Measurements from ENCODE around the gene LSM7. TPM values are rescaled to one million over a fixed set of nuclear protein-coding genes. Genes with fewer than 3 reads are reported as not detected.

Gene LSM7
- total RNA-seq, 6 experiments from 2014 or later, result 92.1 to 137 (median 118) TPM

- Mint-ChIP-seq H3K9me3 (peaks cover 10% of the 10 kb centered on the region; the same call in 1 of the 2 replicates), H3K36me3 (ENCODE audit: low read depth) (peaks cover 11% of the 10 kb centered on the region), H3K4me1 (ENCODE audit: low read depth) (peaks cover 10% of the 10 kb centered on the region), H3K4me3 (no peak overlapping the region), H3K27ac (no peak overlapping the region), H3K27me3 (ENCODE audit: insufficient read depth) (peaks cover 2% of the 10 kb centered on the region)
- no peak for DNase-seq
- TF ChIP-seq, protein P1, sequence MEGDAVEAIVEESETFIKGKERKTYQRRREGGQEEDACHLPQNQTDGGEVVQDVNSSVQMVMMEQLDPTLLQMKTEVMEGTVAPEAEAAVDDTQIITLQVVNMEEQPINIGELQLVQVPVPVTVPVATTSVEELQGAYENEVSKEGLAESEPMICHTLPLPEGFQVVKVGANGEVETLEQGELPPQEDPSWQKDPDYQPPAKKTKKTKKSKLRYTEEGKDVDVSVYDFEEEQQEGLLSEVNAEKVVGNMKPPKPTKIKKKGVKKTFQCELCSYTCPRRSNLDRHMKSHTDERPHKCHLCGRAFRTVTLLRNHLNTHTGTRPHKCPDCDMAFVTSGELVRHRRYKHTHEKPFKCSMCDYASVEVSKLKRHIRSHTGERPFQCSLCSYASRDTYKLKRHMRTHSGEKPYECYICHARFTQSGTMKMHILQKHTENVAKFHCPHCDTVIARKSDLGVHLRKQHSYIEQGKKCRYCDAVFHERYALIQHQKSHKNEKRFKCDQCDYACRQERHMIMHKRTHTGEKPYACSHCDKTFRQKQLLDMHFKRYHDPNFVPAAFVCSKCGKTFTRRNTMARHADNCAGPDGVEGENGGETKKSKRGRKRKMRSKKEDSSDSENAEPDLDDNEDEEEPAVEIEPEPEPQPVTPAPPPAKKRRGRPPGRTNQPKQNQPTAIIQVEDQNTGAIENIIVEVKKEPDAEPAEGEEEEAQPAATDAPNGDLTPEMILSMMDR (IDR thresholded peaks at IDR 0.05), result no peak
Measured at GRCh38 chr19:2334426-2334825, 6.0 kb upstream of the LSM7 start.

DNA sequence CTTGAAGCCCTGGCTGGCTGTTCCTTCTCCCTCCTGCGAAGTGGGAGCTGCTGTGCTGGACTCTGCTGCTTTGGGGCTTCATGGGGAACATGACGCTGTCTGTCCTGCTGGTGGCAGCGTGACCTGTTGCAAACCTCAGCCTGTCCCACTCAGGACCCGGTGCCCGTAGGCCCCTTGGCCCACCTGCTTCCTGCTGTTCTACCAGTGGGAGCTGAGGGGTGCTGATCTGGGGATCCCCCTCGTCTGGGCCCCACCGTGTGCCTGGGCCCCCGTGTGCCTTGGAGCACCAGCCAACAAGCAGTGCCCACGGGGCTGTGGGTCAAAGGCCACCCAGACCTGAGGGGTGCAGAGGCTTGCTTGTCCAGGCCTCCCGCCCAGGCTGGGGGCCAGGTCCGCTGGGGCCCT is 5.4 kb upstream of the LSM7 start:
- Mint-ChIP-seq H3K4me1 (ENCODE audit: low read depth) (peaks cover 14% of the 10 kb centered on the region), H3K4me3 (no peak overlapping the region), H3K36me3 (ENCODE audit: low read depth) (peaks cover 16% of the 10 kb centered on the region), H3K27me3 (ENCODE audit: insufficient read depth) (peaks cover 4% of the 10 kb centered on the region), H3K9me3 (peaks cover 10% of the 10 kb centered on the region; the same call in 1 of the 2 replicates), H3K27ac (no peak overlapping the region; the same call in 1 of the 2 replicates)
- DNase-seq, result no peak
- TF ChIP-seq, protein P1 (IDR thresholded peaks at IDR 0.05), result no peak; the same call in 1 of the 2 replicates

DNA sequence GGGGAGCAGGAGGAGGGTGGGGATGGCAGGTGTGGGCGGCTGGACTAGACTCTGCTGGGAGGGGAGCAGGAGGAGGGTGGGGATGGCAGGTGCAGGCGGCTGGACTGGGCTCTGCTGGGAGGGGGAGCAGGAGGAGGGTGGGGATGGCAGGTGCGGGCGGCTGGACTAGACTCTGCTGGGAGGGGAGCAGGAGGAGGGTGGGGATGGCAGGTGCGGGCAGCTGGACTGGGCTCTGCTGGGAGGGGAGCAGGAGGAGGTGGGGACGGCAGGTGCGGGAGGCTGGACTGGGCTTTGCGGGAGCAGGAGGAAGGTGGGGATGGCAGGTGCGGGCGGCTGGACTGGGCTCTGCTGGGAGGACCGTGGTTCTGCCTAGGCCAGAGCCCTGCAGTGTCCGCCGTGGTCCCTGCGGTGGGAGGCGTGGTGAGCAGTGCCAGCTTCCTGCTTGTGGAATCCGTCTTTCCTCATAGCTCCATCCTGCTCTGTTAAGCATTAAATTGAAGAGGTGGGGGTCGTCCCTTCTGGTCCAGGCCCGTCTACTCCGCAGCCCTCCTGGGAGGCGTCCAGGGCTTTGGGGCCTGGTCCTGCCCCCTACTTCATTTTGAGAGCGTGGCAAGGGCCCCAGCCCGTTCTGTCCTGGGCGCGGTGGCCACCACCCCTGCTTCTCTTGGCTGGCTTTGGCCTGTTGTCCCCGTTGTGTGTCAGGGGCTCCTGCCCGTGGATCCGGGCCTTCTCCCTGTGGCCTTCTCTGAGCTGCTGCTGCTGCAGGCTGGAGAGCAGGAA is 4.8 kb upstream of the LSM7 start:
- H3K27me3 Mint-ChIP-seq (ENCODE audit: insufficient read depth), result peaks cover 6% of the 10 kb centered on the region
- peaks cover 19% of the 10 kb centered on the region for H3K36me3 Mint-ChIP-seq (ENCODE audit: low read depth)
- TF ChIP-seq, protein P1 (IDR thresholded peaks at IDR 0.05), result no peak
- no peak for DNase-seq
- H3K4me1 Mint-ChIP-seq (ENCODE audit: low read depth), result peaks cover 14% of the 10 kb centered on the region
- no peak overlapping the region for H3K4me3 Mint-ChIP-seq
- peaks cover 10% of the 10 kb centered on the region; the same call in 1 of the 2 replicates for H3K9me3 Mint-ChIP-seq
- no peak overlapping the region; the same call in 1 of the 2 replicates for H3K27ac Mint-ChIP-seq

DNA sequence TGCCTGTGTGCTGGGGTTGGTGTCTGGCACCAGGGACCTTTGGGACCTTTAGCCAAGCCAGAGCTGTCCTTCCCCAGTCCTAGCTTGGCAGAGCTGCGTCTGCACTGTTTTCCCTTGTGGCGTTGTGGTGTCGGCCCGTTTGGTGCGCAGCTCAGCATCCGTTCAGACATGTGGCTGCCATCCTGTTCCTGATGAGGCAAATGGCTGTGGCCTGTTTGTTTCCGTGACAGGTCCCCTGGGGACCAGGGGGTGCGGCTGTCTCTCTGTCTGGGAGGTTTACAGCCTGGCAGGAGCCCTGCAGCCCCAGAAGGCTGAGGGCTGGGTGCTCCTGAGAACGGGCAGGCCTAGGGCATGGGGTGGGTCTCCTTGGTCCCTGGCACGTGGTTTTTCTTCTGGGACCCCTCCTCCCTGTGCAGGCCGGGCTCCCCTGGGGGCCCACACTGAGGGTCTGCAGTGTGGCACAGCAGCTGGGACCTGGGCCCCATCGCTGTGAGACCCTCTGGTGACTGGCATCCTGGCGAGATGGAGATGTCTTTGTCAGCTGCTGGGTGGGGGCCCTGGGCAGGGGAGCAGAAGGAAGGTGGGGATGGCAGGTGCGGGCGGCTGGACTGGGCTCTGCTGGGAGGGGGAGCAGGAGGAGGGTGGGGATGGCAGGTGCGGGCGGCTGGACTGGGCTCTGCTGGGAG is 4.1 kb upstream of the LSM7 start:
- DNase-seq, result no peak
- H3K27ac Mint-ChIP-seq, result no peak overlapping the region
- TF ChIP-seq, protein P1 (IDR thresholded peaks at IDR 0.05), result no peak
- peaks cover 10% of the 10 kb centered on the region; the same call in 1 of the 2 replicates for H3K9me3 Mint-ChIP-seq
- peaks cover 10% of the 10 kb centered on the region for H3K27me3 Mint-ChIP-seq (ENCODE audit: insufficient read depth)
- peaks cover 18% of the 10 kb centered on the region for H3K4me1 Mint-ChIP-seq (ENCODE audit: low read depth)
- peaks cover 25% of the 10 kb centered on the region for H3K36me3 Mint-ChIP-seq (ENCODE audit: low read depth)
- H3K4me3 Mint-ChIP-seq, result no peak overlapping the region

GRCh38 chr19:2331601-2332246 is 3.3 kb upstream of the LSM7 start:
- no peak overlapping the region for H3K4me3 Mint-ChIP-seq
- TF ChIP-seq, protein P1 (IDR thresholded peaks at IDR 0.05), result no peak
- H3K36me3 Mint-ChIP-seq (ENCODE audit: low read depth), result peaks cover 29% of the 10 kb centered on the region
- peaks cover 26% of the 10 kb centered on the region for H3K4me1 Mint-ChIP-seq (ENCODE audit: low read depth)
- H3K27ac Mint-ChIP-seq, result no peak overlapping the region
- peaks cover 10% of the 10 kb centered on the region; the same call in 1 of the 2 replicates for H3K9me3 Mint-ChIP-seq
- H3K27me3 Mint-ChIP-seq (ENCODE audit: insufficient read depth), result peaks cover 10% of the 10 kb centered on the region
- DNase-seq, result no peak
